Smooth muscle cell of the brain vasculature (primary cell): ENCODE results near the gene CTNND1.
"Not testable (repeated sequence)": the region's sequence is repeated elsewhere in the genome, so short reads cannot be mapped to it uniquely, and the experiment has no call there.

Experiments used
- DNase-seq: peaks from one replicate; pipeline ENCODE4 v3.0.0-alpha.2; 2012; ENCODE audit warnings: low read depth, low spot score

CTNND1 gene

GRCh38 chr11:57761301-57762234, at the start of gene CTNND1:
Gene CTNND1, plus strand, starts transcription at chr11:57761802. Its CDS starts 29,677 bp downstream, at chr11:57791479.
- DNase-seq, result peak; percentile 93

GRCh38 chr11:57712256-57713150, 49.1 kb upstream of the CTNND1 start, which contains the start of gene TMX2:
Gene TMX2, plus strand, starts transcription at chr11:57712593. Its CDS starts 26 bp downstream, at chr11:57712619.
- peak; percentile 95 for DNase-seq

- no peak for DNase-seq
Measured at GRCh38 chr11:57713835-57714234, 47.8 kb upstream of the CTNND1 start.

GRCh38 chr11:57716726-57717125, 44.9 kb upstream of the CTNND1 start:
- not testable (repeated sequence) for DNase-seq

GRCh38 chr11:57727185-57727584, 34.4 kb upstream of the CTNND1 start:
- no peak for DNase-seq

- DNase-seq, result no peak
Measured at GRCh38 chr11:57728829-57729228, 32.8 kb upstream of the CTNND1 start.

- DNase-seq, result no peak
Measured at GRCh38 chr11:57729479-57729878, 32.1 kb upstream of the CTNND1 start.

GRCh38 chr11:57732661-57733060, 28.9 kb upstream of the CTNND1 start:
- DNase-seq, result no peak

GRCh38 chr11:57735619-57736298, 25.8 kb upstream of the CTNND1 start:
- DNase-seq, result no peak

- peak; percentile 90 for DNase-seq
Measured at GRCh38 chr11:57741132-57742086, 20.2 kb upstream of the CTNND1 start, which contains the start of gene SELENOH. Gene SELENOH, plus strand, starts transcription at chr11:57741491. Its CDS starts 105 bp downstream, at chr11:57741596.

- DNase-seq, result no peak
Measured at GRCh38 chr11:57742087-57742452, 19.5 kb upstream of the CTNND1 start.

GRCh38 chr11:57744357-57744756, 17.2 kb upstream of the CTNND1 start:
- DNase-seq, result no peak

- no peak for DNase-seq
Measured at GRCh38 chr11:57745206-57745605, 16.4 kb upstream of the CTNND1 start.

GRCh38 chr11:57746920-57747319, 14.7 kb upstream of the CTNND1 start:
- no peak for DNase-seq

- DNase-seq, result no peak
Measured at GRCh38 chr11:57751176-57751575, 10.4 kb upstream of the CTNND1 start.

- DNase-seq, result no peak
Measured at GRCh38 chr11:57751676-57752253, 9.8 kb upstream of the CTNND1 start, which contains the start of gene BTBD18. Gene BTBD18, minus strand, starts transcription at chr11:57751819. Its CDS starts 631 bp downstream, at chr11:57751188.

- no peak for DNase-seq
Measured at GRCh38 chr11:57752954-57753353, 8.6 kb upstream of the CTNND1 start.

GRCh38 chr11:57758174-57758573, 3.4 kb upstream of the CTNND1 start:
- DNase-seq, result no peak

GRCh38 chr11:57762235-57762861, 746 bp downstream of the CTNND1 start:
- no peak for DNase-seq
